Bronchial epithelial cell (primary cell): ENCODE results near the gene DAPP1. TPM values are rescaled to one million over a fixed set of nuclear protein-coding genes. Genes with fewer than 3 reads are reported as not detected.
A peak's percentile ranks its signal among the peaks of the same experiment; 100 is the strongest.

ENCODE experiments used
- DNase-seq: peaks from one replicate; pipeline ENCODE4 v3.0.0-alpha.2; 2010; ENCODE audit warnings: low read depth
- FAIRE-seq: peaks from 2 replicates; lab custom pipeline; 2011; peaks lifted over from hg19 to GRCh38; lab: Jason Lieb, UNC
- H3K27me3 ChIP-seq: 2 replicates; pipeline ENCODE4 v1.5.1; 2011; ENCODE audit warnings: low read length; ENCODE audit not compliant: control insufficient read depth, insufficient read depth
- H3K36me3 ChIP-seq: 2 replicates; pipeline ENCODE4 v1.5.1; 2011; ENCODE audit warnings: low read length; ENCODE audit not compliant: control insufficient read depth, insufficient read depth
- H3K4me3 ChIP-seq: 2 replicates; pipeline ENCODE4 v1.5.1; 2011; ENCODE audit warnings: mild to moderate bottlenecking, low read depth, low read length, control low read depth
- total RNA-seq: library from RNA; depleted of rRNA; stranded (reverse); fragments of >200 nt; gene quantifications from 2 replicates; pipeline ENCODE4 v1.2.1, GENCODE V29; 2014
- TF ChIP-seq, protein P1 (sequence below): IDR thresholded peaks from 2 replicates; pipeline ENCODE4 v1.5.1; 2011; ENCODE audit warnings: mild to moderate bottlenecking, moderate library complexity, low read length, control low read depth, inconsistent platforms; ENCODE audit not compliant: insufficient read depth, severe bottlenecking

The DAPP1 gene
- total RNA-seq, 1 donor from 2014 or later: 31.3 TPM

DNA sequence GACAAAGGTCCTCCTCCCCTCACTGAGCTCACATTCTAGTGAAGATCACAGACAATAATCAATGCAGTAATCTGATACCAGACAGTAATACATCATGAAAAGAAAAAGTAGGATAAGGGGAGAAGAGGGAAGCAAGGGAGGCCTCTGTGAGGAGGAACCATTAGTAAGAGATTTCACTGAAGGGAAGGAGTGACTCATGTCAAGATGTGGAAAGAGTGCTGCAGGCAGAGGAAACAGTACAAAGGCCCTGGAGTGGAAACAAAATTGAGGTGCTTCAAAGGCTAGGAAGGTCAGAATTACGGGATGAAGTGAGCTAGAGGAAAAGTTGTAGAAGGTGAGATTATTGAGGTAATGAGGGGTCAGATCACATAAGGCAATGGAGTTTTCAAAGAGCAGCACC, 39.5 kb downstream of the DAPP1 start:
- FAIRE-seq: no peak
- DNase-seq: peak; percentile 81
- H3K4me3 ChIP-seq: no peak overlapping the region
- TF ChIP-seq, protein P1, sequence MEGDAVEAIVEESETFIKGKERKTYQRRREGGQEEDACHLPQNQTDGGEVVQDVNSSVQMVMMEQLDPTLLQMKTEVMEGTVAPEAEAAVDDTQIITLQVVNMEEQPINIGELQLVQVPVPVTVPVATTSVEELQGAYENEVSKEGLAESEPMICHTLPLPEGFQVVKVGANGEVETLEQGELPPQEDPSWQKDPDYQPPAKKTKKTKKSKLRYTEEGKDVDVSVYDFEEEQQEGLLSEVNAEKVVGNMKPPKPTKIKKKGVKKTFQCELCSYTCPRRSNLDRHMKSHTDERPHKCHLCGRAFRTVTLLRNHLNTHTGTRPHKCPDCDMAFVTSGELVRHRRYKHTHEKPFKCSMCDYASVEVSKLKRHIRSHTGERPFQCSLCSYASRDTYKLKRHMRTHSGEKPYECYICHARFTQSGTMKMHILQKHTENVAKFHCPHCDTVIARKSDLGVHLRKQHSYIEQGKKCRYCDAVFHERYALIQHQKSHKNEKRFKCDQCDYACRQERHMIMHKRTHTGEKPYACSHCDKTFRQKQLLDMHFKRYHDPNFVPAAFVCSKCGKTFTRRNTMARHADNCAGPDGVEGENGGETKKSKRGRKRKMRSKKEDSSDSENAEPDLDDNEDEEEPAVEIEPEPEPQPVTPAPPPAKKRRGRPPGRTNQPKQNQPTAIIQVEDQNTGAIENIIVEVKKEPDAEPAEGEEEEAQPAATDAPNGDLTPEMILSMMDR: no peak
- no peaks in the 10 kb centered on the region for H3K27me3 ChIP-seq
- H3K36me3 ChIP-seq: peaks cover 6% of the 10 kb centered on the region

DNA sequence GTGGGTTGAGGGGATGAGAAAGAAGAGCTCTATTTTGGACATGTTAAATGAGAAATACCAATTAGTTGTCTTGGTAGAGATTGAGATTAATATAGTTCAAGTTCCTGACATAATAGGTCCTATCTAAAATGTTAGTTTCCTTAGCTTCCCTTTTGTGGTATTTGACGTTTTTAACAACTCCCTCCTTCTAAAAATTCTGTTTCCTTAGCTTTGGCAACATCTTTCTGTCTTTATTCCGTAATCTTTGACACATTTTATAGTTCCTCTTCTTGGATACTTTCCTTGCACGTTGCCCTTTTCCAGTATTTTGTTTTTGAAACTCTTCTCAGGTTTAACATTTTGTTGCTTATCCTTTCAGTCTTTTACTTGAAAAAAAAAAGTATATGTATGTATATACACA, 40.7 kb downstream of the DAPP1 start:
- no peak overlapping the region for H3K4me3 ChIP-seq
- FAIRE-seq (no peak), DNase-seq (no peak)
- peaks cover 7% of the 10 kb centered on the region for H3K36me3 ChIP-seq
- TF ChIP-seq, protein P1: no peak
- no peaks in the 10 kb centered on the region for H3K27me3 ChIP-seq

DNA sequence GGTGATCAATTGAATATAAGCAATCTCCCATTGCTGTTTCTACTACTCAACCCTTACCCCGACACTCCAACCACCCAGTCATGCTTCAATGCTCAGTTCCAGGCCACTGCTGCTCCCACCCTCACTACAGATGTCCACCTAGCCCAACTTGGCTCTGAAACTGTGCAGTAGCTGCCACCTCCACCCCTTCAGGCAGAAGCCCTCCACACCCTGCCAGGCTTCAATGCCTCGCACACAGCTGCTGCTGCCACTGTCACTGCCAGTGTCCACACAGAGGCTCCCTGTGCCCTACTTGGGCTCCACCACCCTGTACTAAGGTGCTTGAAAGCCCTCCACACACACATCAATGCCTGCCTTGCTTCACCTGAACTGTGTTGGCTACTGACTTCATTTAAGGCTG, 43.0 kb downstream of the DAPP1 start:
- no peak for FAIRE-seq
- no peaks in the 10 kb centered on the region for H3K27me3 ChIP-seq
- TF ChIP-seq, protein P1: no peak
- H3K36me3 ChIP-seq: peaks cover 6% of the 10 kb centered on the region
- DNase-seq: no peak
- no peak overlapping the region for H3K4me3 ChIP-seq

DNA sequence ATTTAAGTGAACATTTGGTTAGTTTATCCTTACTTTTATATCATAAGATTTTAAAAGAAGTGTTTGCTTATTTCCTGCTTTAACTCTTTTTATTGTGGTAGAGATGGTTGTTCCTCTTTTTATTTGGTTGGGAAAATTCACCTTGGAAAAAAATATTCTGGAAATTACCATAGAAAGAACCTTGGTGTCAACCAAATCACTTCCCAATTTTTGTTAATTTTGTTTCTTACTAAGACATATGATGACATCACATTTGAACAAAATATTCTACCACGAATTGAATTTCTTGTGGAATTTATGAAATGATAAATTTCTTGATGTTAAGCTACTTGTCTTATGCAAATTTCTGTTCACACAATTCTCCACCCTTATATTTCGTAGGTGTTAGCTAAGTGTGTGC, 43.9 kb downstream of the DAPP1 start:
- TF ChIP-seq, protein P1: no peak
- FAIRE-seq: no peak
- H3K4me3 ChIP-seq: no peak overlapping the region
- DNase-seq: no peak
- H3K36me3 ChIP-seq: peaks cover 12% of the 10 kb centered on the region
- H3K27me3 ChIP-seq: no peaks in the 10 kb centered on the region

DNA sequence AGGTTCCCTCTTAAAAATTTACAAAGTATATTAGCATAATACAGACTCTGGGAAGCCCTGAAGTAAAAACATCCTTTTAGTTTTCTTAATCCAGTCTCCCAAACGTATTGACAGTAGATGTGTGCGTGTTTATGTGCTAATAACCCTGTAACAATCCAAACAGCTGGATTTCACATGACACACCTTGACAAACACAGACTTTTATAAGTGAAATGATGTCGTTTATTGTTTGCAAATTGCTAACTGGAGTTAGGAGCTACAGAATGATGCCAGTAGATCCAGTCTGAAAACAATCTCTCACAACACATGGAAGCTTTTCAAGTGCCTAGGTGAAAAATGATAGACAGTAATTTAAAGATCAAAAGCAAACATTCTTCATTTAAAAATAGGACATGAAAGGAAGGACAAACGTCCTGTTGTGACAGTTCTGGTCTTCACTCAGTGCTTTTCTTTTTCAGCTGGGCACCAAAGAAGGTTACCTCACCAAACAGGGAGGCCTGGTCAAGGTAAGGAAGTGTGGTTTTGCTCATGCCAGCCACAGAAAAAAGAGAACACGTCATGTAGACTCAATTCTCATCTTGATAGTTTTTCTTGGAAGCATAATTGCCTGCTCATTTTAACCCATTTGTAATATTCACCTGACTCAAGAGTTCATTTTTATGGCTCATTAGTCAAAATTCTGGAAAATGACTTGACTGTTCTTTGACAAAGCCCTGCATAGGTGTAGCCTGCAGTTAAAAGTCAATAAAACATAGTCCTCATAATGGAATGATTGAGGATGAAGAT, 44.7 kb downstream of the DAPP1 start:
- DNase-seq: no peak
- Histone ChIP-seq H3K27me3 (no peaks in the 10 kb centered on the region), H3K4me3 (no peak overlapping the region), H3K36me3 (peaks cover 12% of the 10 kb centered on the region)
- peak; percentile 73 for FAIRE-seq
- TF ChIP-seq, protein P1: no peak
